Fibroblast of lung (primary cell): Measurements from ENCODE around the gene ACAT2.
"Not testable (repeated sequence)": the region's sequence is repeated elsewhere in the genome, so short reads cannot be mapped to it uniquely, and the experiment has no call there.

Experiments used
- CTCF ChIP-seq, 2 donors: IDR thresholded peaks in 1 of 2; conservative IDR thresholded peaks in 1 of 2; 1 replicate in 1 of 2; 2 replicates in 1 of 2; pipeline ENCODE4 v1.5.1; 2011 to 2012; ENCODE audit warnings: low read length in 2 of 2, control low read depth in 1 of 2, inconsistent platforms in 1 of 2, low read depth in 1 of 2, mild to moderate bottlenecking in 1 of 2
- EZH2 ChIP-seq: IDR thresholded peaks from 2 replicates; pipeline ENCODE4 v1.5.1; 2012; ENCODE audit warnings: low read length, control low read depth, mild to moderate bottlenecking; ENCODE audit errors: missing control alignments

- not testable (repeated sequence) for TF ChIP-seq EZH2; CTCF (conservative IDR thresholded peaks at IDR 0.05 in 1 of 2, IDR thresholded peaks at IDR 0.05 in 1 of 2; ENCODE audit: low read depth in 1 of 2, low read length in 2 of 2)
These were observed 29.3 kb upstream of the ACAT2 start for GRCh38 chr6:159732550-159732949.
